SKM-1 treated with dmso at 0.1 percent for 144 hours (cell line): ENCODE results near the gene PDXDC1.
"Not testable (repeated sequence)": the region's sequence is repeated elsewhere in the genome, so short reads cannot be mapped to it uniquely, and the experiment has no call there.

Source experiments
- DNase-seq: peaks from one replicate; lab custom pipeline; 2025; ENCODE audit not compliant: unreplicated experiment; lab: John Stamatoyannopoulos, UW

The PDXDC1 gene

DNA sequence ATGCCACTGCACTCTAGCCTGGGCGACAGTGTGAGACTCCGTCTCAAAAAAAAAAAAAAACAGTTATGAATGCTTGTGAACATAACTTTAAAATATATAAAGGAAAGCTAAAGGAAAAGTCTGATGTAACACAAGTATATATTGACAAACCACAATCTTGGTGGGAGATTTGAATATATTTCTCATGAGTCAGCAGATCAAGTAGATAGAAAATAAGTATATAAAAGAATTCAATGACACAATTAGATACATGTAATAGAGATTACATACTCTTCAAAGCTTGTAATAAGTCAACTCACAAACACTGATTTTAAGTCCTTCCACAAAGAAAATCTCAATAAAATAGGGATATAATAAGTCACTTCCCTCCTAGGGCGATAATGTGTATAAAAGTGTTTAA is 40.8 kb downstream of the PDXDC1 start:
- DNase-seq = not testable (repeated sequence)

DNA sequence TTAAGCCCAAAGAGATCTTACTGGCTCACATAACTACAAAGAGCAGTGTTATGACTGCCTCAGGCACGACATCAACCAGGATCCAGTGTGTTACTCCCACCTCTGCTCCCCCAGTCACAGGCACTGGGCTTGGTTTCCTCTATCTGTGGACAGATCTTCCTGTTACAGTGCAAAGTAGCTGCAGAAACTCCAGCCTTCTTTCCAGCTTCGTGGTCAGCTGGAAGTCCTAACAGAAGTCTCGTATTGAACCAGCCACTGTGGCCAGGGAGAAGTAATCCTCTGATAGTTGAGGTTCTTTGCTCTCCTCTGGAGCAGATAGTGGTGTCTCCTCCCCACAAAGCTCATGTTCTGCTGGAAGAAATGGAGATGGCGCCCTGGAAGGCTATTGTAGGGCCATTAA is 41.5 kb downstream of the PDXDC1 start:
- DNase-seq = not testable (repeated sequence)

DNA sequence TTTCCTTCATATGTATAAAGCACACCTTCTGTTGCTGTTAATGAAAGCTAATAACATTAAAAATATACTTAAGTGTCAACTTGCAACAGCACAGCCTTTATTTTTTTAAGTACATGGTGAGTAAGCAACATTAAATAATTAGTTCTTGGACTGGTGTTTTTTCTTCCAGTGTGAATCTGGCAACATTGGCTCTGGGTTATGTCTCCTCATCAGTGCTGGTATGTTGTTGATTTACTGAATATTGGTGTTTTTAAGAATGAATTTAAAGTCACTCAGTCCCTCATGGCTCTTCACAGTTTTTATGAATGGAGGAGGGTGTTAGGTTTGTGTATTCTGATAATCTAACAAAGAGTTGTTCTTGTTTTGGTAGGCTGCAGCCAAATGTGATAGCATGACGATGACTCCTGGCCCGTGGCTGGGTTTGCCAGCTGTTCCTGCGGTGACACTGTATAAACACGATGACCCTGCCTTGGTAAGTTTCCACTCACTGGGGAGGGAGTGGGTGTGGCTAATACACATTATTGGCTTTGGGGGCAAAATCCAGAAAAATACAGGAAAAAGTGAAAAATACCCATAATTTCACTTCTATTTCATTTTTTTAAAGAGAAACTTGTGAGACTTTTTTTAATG is 42.2 kb downstream of the PDXDC1 start:
- DNase-seq = not testable (repeated sequence)

DNA sequence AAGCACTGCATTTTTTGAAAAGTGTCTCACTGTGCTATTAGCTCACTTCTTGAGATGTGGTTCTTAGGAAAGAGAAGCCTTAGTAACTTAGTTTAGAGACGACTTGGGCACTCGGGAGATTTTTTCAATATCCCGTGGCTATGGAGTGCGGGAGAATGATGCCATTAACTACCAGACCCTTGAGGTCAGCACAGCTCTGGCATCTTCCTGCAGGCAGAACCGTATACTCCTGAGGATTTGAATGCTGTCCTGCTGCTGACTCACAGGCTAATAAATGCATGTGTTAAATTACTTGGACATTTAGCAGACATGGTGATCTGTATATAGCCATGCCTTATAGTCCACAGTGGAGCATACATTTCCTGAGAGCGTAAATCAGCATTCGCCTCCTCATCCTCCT is 46.6 kb downstream of the PDXDC1 start:
- DNase-seq = not testable (repeated sequence)

DNA sequence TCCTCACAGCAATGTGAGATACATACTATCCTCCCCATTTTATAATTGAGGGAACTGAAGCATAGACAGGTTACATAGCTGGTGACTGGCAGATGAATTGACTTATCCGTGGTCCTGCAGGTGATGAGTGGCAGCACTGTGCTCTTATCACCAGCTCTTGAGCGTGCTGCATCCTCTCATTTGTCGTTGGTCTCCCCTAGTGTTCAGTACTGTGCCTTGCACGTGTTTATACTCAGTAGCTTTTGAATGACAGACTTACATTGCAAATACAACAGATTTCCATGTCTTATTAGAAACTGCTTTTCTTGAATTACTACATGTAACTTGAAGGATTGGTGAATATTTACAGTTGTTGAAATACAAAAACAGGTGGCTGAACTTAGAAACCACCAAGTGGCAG is 47.4 kb downstream of the PDXDC1 start:
- DNase-seq = not testable (repeated sequence)

GRCh38 chr16:15023381-15024077 is 48.7 kb downstream of the PDXDC1 start:
- not testable (repeated sequence) for DNase-seq

- DNase-seq = not testable (repeated sequence)
Measured at GRCh38 chr16:15024858-15025199, 50.0 kb downstream of the PDXDC1 start.

DNA sequence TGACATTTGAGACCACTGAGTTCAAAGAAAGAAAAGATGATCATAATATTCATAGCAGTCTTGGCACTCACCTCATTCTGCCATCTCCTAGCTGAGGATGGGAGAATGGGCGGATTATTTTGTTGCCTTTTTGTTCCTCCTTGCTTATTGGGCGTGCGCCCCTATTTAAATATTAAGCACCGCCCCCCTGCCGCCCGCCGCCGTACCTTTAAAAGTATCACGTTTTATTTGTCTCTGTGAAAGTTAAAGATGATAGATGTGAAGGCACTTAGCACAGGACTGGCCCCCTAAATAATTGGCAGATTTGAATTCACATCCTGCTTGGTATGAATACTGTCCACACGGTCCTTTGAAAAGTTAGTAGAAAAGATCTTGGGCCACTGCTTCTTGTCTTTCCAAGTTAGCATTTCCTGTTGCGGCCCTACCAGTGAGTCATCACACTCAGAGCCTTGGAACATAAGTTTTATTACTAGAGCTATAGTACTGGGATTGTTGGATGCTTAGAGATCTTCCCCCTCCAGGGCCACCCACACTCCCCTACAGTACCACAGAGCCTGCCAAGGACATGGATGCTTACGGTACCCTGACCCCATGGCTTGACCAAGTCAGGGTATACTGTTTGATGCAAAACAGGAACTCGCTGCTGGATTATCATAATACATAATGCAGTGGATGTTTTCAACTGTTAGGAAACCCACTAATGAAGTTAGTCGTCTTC is 50.6 kb downstream of the PDXDC1 start:
- not testable (repeated sequence) for DNase-seq

DNA sequence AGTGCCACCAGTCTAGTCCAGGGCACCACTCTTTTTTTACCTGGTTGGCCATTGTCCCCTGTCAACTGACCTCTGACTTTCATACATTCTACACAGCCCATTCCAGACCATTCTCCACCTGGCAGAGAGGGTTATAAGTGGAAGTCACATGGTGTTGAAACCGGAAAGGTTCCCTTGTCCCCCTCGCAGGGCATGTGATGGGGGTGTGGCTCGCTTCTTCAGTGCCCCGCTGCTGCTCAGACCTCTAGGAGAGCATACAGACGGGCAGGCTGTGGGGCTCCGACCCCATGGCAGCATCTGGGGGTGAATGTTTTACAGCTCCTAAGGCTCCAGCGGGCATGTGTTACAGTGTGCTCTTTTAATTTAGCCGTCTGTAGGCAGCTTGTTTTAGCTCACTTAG is 52.2 kb downstream of the PDXDC1 start:
- DNase-seq = not testable (repeated sequence)

- DNase-seq = not testable (repeated sequence)
Measured at GRCh38 chr16:15027503-15028344, 52.9 kb downstream of the PDXDC1 start.

- DNase-seq = not testable (repeated sequence)
Measured at GRCh38 chr16:15028345-15028715, 53.5 kb downstream of the PDXDC1 start.

- not testable (repeated sequence) for DNase-seq
Measured at GRCh38 chr16:15028801-15029698, 54.2 kb downstream of the PDXDC1 start.

- not testable (repeated sequence) for DNase-seq
Measured at GRCh38 chr16:15029749-15030148, 54.9 kb downstream of the PDXDC1 start.

- DNase-seq = peak; percentile 42
Measured at GRCh38 chr16:15031179-15031578, 56.4 kb downstream of the PDXDC1 start.

DNA sequence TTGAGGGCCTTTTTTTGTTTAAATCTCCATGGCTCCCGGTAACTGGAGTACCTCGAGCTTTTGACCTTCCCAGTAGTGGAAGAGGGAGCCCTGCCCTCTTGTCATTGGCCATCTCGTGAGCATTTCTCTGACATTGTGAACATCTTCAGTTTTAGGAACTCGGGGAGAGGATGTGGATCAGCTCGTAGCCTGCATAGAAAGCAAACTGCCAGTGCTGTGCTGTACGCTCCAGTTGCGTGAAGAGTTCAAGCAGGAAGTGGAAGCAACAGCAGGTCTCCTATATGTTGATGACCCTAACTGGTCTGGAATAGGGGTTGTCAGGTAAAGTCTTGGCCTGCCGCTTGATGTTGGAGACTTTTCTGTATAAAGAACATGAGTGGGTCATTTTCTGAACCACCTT is 56.8 kb downstream of the PDXDC1 start:
- DNase-seq = no peak

DNA sequence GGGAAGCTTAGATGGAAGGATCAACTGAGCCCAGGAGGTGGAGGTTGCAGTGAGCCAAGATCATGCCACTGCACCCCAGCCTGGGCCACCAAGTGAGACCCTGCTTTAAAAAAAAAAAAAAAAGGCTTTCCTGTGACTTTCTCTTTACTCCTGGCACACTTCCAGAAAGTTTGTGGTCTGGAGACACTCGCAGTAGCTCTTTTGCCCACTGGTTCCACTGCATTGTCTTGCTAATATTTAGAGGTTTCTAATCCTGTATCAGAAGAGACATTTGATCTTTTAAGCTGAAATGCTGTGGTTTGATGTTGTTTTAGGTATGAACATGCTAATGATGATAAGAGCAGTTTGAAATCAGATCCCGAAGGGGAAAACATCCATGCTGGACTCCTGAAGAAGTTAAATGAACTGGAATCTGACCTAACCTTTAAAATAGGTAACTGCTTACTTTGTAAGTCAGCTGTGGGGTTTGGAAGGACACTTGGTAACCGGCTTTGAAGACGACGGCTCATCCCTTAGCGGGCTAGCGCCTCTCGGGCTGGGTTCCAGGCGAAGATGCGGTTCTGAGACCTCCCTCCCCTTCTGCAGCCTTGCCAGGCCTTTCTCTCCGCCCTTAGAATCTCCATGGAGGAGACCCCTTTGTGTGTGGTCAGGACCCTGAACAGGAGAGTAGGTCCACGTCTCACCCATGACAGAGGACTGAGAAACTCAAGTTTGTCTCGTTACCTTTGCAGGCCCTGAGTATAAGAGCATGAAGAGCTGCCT is 57.9 kb downstream of the PDXDC1 start:
- DNase-seq = no peak

DNA sequence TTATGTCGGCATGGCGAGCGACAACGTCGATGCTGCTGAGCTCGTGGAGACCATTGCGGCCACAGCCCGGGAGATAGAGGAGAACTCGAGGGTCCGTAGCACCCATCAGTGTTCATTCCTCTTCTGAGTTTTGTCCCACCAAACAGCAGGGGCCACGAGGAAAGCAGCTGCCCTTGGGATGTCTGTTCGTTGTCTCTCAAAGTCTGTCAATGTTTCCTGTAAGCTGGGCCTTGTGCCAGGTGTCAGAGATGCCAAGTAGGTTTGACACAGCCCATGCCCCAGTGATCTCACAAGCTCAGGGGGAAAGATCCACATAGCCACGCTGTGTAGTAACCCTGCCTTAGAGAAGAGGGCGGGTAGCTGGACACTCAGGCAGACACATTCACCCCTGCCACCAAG is 58.5 kb downstream of the PDXDC1 start:
- DNase-seq = no peak

DNA sequence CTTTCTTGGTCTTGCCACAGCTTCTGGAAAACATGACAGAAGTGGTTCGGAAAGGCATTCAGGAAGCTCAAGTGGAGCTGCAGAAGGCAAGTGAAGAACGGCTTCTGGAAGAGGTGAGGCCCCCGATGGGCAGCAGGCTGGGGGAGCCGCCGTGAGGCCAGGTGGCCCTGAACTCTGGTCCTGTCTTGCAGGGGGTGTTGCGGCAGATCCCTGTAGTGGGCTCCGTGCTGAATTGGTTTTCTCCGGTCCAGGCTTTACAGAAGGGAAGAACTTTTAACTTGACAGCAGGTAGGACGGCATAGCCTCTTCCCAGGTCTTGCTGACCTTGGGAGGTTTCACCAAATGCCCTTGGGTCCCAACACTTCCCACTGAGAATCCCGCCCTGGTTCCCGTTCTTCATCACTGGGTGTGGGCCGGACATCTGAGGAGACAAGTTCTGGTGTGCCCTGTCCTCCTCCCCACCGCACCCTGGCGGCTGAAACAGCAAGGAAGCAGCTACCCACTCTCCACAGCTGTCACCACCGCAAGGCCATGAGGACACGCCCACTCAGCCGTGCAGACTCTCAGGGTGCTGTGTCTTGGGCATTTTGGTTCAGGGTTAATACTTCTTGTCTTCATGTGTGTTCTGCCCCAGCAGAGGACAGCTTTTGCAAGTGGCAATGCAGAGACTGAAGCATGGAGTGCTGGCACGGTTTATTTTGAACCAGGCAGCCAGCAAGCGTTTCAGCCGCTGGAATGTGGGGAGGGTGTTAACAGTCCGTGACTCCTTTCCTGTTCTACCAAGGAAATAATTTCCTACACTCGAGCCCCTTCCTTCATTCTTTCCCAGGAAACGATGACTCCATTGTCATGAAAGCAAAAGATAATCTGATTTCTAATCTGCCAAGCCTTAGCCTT is 59.7 kb downstream of the PDXDC1 start:
- no peak for DNase-seq
